ENCODE data around the gene KLK5.
"Not testable (repeated sequence)": the region's sequence is repeated elsewhere in the genome, so short reads cannot be mapped to it uniquely, and the experiment has no call there.

Gene KLK5

DNA sequence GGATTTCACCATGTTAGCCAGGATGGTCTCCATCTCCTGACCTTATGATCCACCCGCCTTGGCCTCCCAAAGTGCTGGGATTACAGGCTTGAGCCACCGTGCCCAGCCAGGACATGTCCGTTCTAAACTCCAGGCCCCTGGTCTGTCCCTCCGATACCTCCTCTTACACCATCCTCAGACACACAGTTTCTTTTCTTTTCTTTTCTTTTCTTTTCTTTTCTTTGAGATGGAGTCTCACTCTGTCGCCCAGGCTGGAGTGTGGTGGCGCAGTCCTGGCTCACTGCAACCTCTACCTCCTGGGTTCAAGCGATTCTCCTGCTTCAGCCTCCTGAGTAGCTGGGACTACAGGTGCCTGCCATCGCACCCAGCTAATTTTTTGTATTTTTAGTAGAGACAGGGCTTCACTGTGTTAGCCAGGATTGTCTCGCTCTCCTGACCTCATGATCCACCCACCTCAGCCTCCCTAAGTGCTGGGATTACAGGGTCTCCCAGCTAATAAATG lies 56.7 kb downstream of the KLK5 start:
- not testable (repeated sequence) for H3K4me1 ChIP-seq (ENCODE audit: control insufficient read depth in 2 of 2, insufficient read depth in 2 of 2, low read length in 2 of 2); H3K9ac ChIP-seq (ENCODE audit: low read depth in 1 of 2, low read length in 2 of 2); H3K36me3 ChIP-seq (ENCODE audit: control insufficient read depth in 2 of 2, insufficient read depth in 2 of 2, low read length in 2 of 2); H3K4me3 ChIP-seq (ENCODE audit: low read length in 2 of 2); H3K27ac ChIP-seq (ENCODE audit: low read depth in 2 of 2, low read length in 2 of 2); H3K27me3 ChIP-seq (ENCODE audit: control insufficient read depth in 2 of 2, insufficient read depth in 2 of 2, low read length in 2 of 2); H3K9me3 ChIP-seq (ENCODE audit: control insufficient read depth in 2 of 2, low read length in 2 of 2)

DNA sequence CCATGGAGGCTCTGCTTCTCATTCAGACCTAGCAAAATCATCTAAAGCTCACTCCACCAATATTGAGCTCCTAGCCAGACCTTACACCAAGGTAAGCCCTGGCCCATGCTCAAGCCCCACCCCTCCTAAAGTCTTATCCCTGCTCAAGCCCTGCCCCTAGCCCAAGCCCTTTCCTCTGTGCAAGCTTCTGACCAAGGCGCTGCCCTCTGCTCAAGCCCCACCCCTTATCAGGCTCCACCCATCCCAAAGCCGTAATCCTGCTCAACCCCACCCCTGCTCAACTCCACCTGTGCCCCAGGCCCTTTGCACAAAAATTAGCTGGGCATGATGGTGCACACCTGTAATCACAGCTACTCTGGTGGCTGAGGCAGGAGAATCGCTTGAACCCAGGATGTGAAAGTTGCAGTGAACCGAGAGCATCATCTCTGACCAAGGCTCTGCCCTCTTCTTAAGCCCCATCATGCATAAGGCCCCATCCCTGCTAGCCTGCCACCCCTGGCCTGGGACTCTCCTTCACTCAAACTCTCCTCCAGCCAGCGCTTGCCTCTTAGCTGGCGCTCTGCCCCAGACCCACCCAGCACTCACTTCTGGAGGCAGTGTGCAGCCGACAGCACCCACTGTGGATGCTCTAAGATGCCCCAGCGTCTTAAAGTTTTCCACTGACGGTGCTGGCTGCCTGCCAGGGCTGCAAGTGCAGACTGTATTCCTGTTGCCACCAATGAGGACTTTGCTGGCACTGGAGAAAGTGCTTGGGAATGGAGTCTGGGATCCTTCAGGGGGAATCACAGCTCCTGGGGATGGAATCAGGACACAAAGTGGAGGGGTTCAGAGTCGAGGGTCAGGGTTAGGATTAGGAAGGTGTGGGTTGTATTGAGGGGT lies 58.1 kb downstream of the KLK5 start:
- Histone ChIP-seq H3K9me3 (ENCODE audit: control insufficient read depth in 2 of 2, low read length in 2 of 2) (no peaks in the 10 kb centered on the region), H3K27me3 (ENCODE audit: control insufficient read depth in 2 of 2, insufficient read depth in 2 of 2, low read length in 2 of 2) (no peaks in the 10 kb centered on the region), H3K27ac (ENCODE audit: low read depth in 2 of 2, low read length in 2 of 2) (no peak overlapping the region)

More for the DNA sequence above, 58.1 kb downstream of the KLK5 start:
- Histone ChIP-seq H3K9ac (ENCODE audit: low read depth in 1 of 2, low read length in 2 of 2) (no peak overlapping the region), H3K4me3 (ENCODE audit: low read length in 2 of 2) (no peak overlapping the region), H3K36me3 (ENCODE audit: control insufficient read depth in 2 of 2, insufficient read depth in 2 of 2, low read length in 2 of 2) (no peaks in the 10 kb centered on the region), H3K4me1 (ENCODE audit: control insufficient read depth in 2 of 2, insufficient read depth in 2 of 2, low read length in 2 of 2) (no peaks in the 10 kb centered on the region)

Measured in mucosa of rectum (tissue), 2 donors.